ENCODE measurements around the gene AOX1. TPM values are rescaled to one million over a fixed set of nuclear protein-coding genes. Genes with fewer than 3 reads are reported as not detected.
A peak's percentile ranks its signal among the peaks of the same experiment; 100 is the strongest.

Gene AOX1
- total and polyA plus RNA-seq, 10 of the 15 experiments (the other 5 are each of a cell fraction or from before 2014, with no cell fraction given), result 0.03 to 0.56 (median 0.19) TPM; not detected in 6

DNA sequence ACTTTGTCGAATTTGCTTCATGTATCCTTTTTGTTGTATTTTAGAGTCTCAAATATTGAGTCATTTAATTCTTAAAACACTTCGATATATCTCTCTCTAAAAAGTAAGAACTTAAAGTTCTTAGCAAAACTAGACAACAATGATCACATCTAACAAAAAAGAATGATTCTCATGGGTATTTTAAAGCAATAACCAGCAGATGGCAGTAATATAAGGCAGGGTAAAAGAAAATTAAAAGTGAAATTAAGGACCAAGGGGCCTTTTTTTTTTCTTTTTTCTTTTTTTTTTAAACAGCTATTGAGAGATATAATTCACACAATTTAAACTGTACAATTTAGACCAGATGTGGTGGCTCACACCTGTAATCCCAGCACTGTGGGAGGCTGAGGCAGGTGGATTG is 9.9 kb upstream of the AOX1 start:
- ATAC-seq (no peak), DNase-seq (ENCODE audit: low read depth, low spot score) (no peak), FAIRE-seq (peak; percentile 35)
- Histone ChIP-seq H4K20me1 (ENCODE audit: control insufficient read depth, insufficient read depth) (no peaks in the 10 kb centered on the region), H3K36me3 (ENCODE audit: control insufficient read depth in 2 of 2, insufficient read depth in 2 of 2, low read length in 1 of 2) (peaks cover 2 to 6% of the 10 kb centered on the region in 2 experiments; a peak in 3 of 4 replicates), H3K27me3 (replicated peaks in 1 of 2; ENCODE audit: control insufficient read depth in 2 of 2, insufficient read depth in 2 of 2, low read length in 1 of 2) (no peaks in the 10 kb centered on the region), H3K9me3 (replicated peaks; ENCODE audit: control insufficient read depth, insufficient read depth, low read length) (no peaks in the 10 kb centered on the region), H2AFZ (ENCODE audit: control insufficient read depth, low read depth, low read length) (no peak overlapping the region), H3K27ac (ENCODE audit: control insufficient read depth, insufficient read depth) (no peak overlapping the region), H3K4me1 (ENCODE audit: control insufficient read depth, insufficient read depth, low read length) (no peaks in the 10 kb centered on the region), H3K9ac (ENCODE audit: control insufficient read depth, insufficient read depth, low read length) (no peak overlapping the region), H3K79me2 (ENCODE audit: control insufficient read depth, insufficient read depth, low read length) (no peaks in the 10 kb centered on the region), H3K4me2 (ENCODE audit: control insufficient read depth, insufficient read depth) (no peak overlapping the region), H3K4me3 (no peak overlapping the region)
- ChIA-PET RAD21 (ENCODE audit: unreplicated experiment) (interaction anchor here (0.6 to 1.4 kb wide), 2 partner anchors 127 to 656 kb away, joined by 3 to 4 read pairs; no protein-coding TSS in a partner anchor), SMC1A (ENCODE audit: uncharacterized antibody, unreplicated experiment) (interaction anchor here (1.3 kb wide), 1 partner anchor 128 kb away, joined by 8 read pairs; no protein-coding TSS in a partner anchor), CTCF (interaction anchor here (0.6 to 1.5 kb wide), 7 partner anchors 10 to 492 kb away, joined by 3 to 14 read pairs (median 4); partner anchors contain the start of gene AOX1), POLR2A (no interaction called here)
- 94% methylated on average over 2 of the region's 2 CpGs for WGBS (ENCODE audit: insufficient coverage, insufficient replicate concordance, low lambda C conversion rate, missing lambda C conversion rate)
- TF ChIP-seq CTCF (IDR thresholded peaks at IDR 0.05 in 2 of 3, conservative IDR thresholded peaks at IDR 0.05 in 1 of 3; ENCODE audit: control insufficient read depth in 2 of 3, extremely low read depth in 1 of 3, insufficient read depth in 1 of 3, low read depth in 3 of 3, low read length in 3 of 3) (peak in 1 of 3 experiments; percentile 31; a peak in 3 of 6 replicates), RAD21 (IDR thresholded peaks at IDR 0.05; ENCODE audit: insufficient read depth, low read depth, low read length) (peak; percentile 36; the same call in 1 of the 2 replicates), HDAC2 (IDR thresholded peaks at IDR 0.05) (no peak), ZNF384 (IDR thresholded peaks at IDR 0.05; ENCODE audit: borderline replicate concordance, low read depth, low read length) (peak; percentile 69), POLR2A (IDR thresholded peaks at IDR 0.05; ENCODE audit: low read depth, low read length) (no peak)
- intact Hi-C loops (cut with micrococcal nuclease; ENCODE audit: unreplicated experiment) (loop anchor here (5.0 kb wide), 2 partner anchors 126 to 599 kb away; no protein-coding TSS in a partner anchor), in situ Hi-C loops (cut with MboI) (no loop called here)
- BruUV-seq (replicated peaks), result no TSS peak

Measured in GM12878 (cell line).